ENCODE data around the gene TNIP2.

- TF ChIP-seq POU2F2 (IDR thresholded peaks at IDR 0.05; ENCODE audit: low read depth, low read length), result no peak
- TF ChIP-seq POLR2AphosphoS5 (IDR thresholded peaks at IDR 0.05; ENCODE audit: low read depth, low read length), result no peak
- no peak for TF ChIP-seq POLR2A (IDR thresholded peaks at IDR 0.05; ENCODE audit: low read depth, low read length)
These were observed 26.6 kb downstream of the TNIP2 start for GRCh38 chr4:2729533-2729875.

All from GM12891 (cell line).